ENCODE measurements around the gene XPC. TPM values are rescaled to one million over a fixed set of nuclear protein-coding genes. Genes with fewer than 3 reads are reported as not detected.
A peak's percentile ranks its signal among the peaks of the same experiment; 100 is the strongest.

XPC gene
- total RNA-seq, 3 donors from 2014 or later, result 22.4 to 30.6 (median 26.9) TPM

DNA sequence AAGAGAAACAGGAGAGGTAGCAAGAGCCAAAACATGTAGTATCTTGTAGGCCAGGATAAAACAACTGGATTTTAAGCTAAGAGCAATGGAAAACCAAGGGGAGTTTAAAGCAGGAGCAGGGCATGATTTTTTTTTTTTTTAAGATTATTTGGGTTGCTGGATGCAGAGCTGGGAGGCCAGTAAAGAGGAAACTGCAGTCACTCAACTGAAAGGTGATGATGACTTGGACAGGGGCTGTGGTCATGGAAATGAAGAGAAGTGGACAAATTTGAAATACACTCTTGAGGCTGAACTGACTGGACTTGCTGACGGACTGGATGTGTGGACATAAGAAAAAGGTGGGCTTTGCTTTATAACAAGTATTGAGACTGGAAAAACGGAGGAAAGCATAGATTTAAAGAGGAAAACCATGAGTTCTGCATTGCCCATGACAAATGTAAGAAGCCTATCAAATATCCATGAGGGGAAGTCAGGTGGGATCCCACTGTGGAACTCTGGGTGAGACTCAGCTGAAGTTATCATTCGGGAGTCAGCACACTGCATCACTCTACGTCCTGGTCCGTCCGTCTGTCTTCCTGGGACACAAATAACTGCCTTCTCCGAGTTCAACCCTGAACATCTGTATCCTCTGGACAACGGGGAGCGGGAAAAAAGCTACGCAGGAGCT, 688 bp downstream of the XPC start:
- no peaks in the 10 kb centered on the region for H3K9me3 ChIP-seq
- TF ChIP-seq, protein P1, sequence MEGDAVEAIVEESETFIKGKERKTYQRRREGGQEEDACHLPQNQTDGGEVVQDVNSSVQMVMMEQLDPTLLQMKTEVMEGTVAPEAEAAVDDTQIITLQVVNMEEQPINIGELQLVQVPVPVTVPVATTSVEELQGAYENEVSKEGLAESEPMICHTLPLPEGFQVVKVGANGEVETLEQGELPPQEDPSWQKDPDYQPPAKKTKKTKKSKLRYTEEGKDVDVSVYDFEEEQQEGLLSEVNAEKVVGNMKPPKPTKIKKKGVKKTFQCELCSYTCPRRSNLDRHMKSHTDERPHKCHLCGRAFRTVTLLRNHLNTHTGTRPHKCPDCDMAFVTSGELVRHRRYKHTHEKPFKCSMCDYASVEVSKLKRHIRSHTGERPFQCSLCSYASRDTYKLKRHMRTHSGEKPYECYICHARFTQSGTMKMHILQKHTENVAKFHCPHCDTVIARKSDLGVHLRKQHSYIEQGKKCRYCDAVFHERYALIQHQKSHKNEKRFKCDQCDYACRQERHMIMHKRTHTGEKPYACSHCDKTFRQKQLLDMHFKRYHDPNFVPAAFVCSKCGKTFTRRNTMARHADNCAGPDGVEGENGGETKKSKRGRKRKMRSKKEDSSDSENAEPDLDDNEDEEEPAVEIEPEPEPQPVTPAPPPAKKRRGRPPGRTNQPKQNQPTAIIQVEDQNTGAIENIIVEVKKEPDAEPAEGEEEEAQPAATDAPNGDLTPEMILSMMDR (IDR thresholded peaks at IDR 0.05), result no peak
- no peaks in the 10 kb centered on the region for H3K36me3 ChIP-seq (ENCODE audit: low read depth)
- H3K4me3 ChIP-seq, result peak overlapping the region; percentile 77
- intact Hi-C loops (cut with DNase I, micrococcal nuclease), result no loop called here
- no peak for DNase-seq
- H3K4me1 ChIP-seq (ENCODE audit: low read depth), result peaks cover 10% of the 10 kb centered on the region
- ATAC-seq, result peak; percentile 51

- no peak overlapping the region for H3K4me3 ChIP-seq
- intact Hi-C loops (cut with DNase I, micrococcal nuclease), result no loop called here
- ATAC-seq, result no peak
- H3K4me1 ChIP-seq (ENCODE audit: low read depth), result peaks cover 10% of the 10 kb centered on the region
- no peaks in the 10 kb centered on the region for H3K9me3 ChIP-seq
- TF ChIP-seq, protein P1 (IDR thresholded peaks at IDR 0.05), result no peak
- peak in 1 of 3 donors; percentile 19 for DNase-seq
- no peaks in the 10 kb centered on the region for H3K36me3 ChIP-seq (ENCODE audit: low read depth)
Observed at GRCh38 chr3:14175383-14176037, 2.9 kb downstream of the XPC start.

DNA sequence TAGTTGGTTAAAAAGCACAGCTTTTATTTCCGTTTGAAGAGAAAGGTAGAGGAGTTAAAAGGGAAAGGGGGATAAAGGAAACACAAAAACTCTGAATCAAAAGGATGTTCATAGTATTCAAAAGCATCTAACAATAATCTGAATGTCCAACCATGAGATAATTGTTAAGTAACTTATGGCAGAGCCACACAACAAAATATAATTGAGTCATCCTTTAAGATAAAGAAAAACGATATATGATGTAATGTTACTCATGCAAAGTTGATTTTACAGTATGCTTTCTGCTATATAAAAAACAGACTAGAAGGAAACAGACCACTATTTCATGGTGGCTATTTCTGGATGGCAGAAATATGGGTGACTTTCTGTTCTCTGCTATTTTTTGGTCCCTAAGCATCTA, 3.9 kb downstream of the XPC start:
- DNase-seq, result no peak
- no peaks in the 10 kb centered on the region for H3K9me3 ChIP-seq
- no peak for ATAC-seq
- peaks cover 10% of the 10 kb centered on the region for H3K4me1 ChIP-seq (ENCODE audit: low read depth)
- no peak overlapping the region for H3K4me3 ChIP-seq
- H3K36me3 ChIP-seq (ENCODE audit: low read depth), result no peaks in the 10 kb centered on the region
- intact Hi-C loops (cut with DNase I, micrococcal nuclease), result no loop called here
- TF ChIP-seq, protein P1 (IDR thresholded peaks at IDR 0.05), result no peak

DNA sequence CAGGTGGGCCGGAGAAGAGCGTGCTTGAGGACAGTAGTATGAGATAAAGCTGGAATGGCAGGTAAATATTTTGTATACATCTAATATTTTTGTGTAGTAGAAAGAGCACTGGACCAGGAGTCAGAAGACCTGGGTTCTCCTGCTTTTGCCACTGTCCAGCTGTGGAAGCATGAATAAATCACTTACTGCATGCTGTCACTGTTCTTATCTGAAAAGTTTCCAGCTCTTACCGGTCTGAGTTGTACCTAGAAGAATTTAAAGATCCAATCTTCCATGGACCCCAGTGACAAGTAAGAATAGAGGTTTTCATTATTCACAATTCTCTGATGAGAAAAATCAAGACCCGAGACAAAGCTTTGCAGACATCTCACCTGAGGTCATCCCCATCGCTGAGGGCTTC, 5.9 kb downstream of the XPC start:
- Histone ChIP-seq H3K4me3 (no peak overlapping the region), H3K4me1 (ENCODE audit: low read depth) (peaks cover 6% of the 10 kb centered on the region), H3K9me3 (no peaks in the 10 kb centered on the region), H3K36me3 (ENCODE audit: low read depth) (peaks cover under 1% of the 10 kb centered on the region)
- intact Hi-C loops (cut with DNase I, micrococcal nuclease), result no loop called here
- TF ChIP-seq, protein P1 (IDR thresholded peaks at IDR 0.05), result no peak
- DNase-seq, result no peak
- no peak for ATAC-seq

DNA sequence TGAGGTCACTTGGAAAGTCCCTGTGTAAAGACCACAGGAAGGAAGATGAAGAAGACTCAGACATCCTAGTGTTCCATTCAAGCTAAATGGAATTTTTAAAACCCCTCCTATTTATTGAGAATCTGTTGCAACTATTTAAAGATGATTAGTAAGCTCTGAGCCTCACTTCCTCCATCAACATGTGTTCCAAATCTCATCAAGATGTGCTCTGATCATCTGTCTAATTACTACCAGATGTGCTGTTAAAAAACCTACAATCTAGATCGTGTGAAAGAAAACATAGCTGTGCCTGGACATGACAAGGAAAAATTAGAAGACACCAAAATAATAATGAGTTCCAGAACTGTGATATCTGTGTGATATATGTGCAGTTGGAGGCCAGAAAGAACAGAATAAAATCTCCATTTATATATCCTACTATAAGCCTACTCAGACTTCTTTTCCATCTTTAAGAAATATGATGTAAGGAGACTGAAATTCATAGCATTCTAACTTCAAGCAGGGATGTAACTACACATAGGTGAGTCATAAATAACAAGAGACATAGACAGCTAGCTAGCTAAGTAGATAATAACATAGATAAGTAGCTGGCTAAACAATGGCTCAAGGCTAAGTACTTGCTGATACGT, 7.8 kb downstream of the XPC start:
- H3K4me1 ChIP-seq (ENCODE audit: low read depth), result peaks cover 2% of the 10 kb centered on the region
- H3K36me3 ChIP-seq (ENCODE audit: low read depth), result peaks cover 7% of the 10 kb centered on the region
- ATAC-seq (no peak), DNase-seq (no peak)
- no peak overlapping the region for H3K4me3 ChIP-seq
- TF ChIP-seq, protein P1 (IDR thresholded peaks at IDR 0.05), result no peak
- H3K9me3 ChIP-seq, result no peaks in the 10 kb centered on the region
- intact Hi-C loops (cut with DNase I, micrococcal nuclease), result no loop called here

All from mucosa of descending colon (tissue), 3 donors.